COR-L47 (cell line): Measurements from ENCODE around the gene KLHDC8B.
"Not testable (repeated sequence)": the region's sequence is repeated elsewhere in the genome, so short reads cannot be mapped to it uniquely, and the experiment has no call there.

Experiments
- DNase-seq: peaks from one replicate; lab custom pipeline; 2025; lab: John Stamatoyannopoulos, UW

KLHDC8B gene

DNA sequence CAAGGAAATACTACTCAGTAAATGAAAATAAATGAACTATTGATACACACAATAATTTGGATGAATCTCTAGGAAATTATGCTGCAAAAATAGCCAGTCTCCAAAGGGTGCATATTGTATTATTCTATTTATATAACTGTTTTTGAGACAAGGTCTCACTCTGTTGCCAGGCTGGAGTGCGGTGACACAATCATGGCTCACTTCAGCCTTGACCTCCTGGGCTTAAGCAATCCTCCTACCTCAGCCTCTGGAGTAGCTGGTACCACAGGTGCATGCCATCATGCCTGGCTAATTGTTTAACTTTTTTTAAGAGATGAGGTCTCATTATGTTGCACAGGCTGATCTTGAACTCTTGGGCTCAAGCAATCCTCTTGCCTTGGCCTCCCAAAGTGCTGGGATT, 12.5 kb downstream of the KLHDC8B start:
- no peak for DNase-seq

DNA sequence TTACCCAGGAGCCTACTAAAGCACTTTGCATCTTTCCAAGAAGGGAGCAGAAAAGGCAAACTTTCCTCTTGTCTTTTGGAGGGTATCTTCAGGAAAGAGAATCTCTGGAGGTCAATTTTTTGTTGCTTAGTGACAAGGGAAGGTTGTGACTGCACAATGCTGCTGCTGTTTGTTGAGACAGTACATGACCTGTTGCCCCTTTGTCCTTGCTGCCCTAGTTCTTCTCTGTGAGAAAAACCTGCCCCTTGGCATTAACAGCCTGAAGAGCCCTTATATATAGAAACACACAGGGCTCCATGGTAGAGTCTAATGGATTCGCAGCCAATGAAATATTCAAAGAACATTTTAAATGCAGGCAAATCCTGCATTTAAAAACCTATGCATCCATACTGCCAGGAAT, 20.3 kb downstream of the KLHDC8B start:
- DNase-seq = no peak

DNA sequence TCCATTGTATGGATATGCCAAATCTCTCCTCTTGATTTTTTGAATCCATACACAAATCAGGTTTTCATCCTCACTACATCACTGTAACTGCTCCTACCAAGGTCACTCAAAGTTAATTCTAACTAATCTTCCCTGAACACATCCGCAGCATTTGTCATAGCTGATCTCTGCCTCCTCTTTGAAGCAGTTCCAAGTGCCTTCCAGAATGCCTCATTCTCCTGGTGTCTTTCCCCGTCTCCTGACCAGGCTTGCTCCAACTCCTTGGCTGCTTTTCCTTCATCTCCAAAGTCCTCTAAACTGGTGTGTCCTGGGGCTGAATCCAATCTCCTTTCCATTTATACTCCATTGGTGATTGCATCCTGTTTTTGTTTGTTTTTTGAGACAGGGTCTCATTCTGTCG, 26.8 kb downstream of the KLHDC8B start:
- no peak for DNase-seq

- no peak for DNase-seq
Measured at GRCh38 chr3:49198611-49199230, 27.3 kb downstream of the KLHDC8B start.

GRCh38 chr3:49199239-49199899, 28.0 kb downstream of the KLHDC8B start:
- no peak for DNase-seq

DNA sequence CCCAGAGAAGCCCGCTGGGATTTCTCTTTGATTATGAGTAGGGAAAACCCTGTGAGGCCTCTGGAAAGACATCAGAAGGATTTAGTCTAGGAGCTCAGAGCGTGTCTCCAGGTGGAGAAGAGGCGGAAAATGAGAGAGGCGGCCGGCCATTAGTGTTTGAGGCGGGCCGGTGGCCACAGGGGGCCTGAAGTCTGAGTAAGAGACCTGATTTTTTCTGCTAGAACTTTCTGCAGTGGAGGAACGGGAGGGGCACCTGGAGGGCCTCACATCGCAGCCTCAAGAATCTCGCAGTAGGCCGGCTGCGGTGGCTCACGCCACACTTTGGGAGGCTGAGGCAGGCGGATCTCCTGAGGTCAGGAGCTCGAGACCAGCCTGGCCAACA, 28.5 kb downstream of the KLHDC8B start:
- no peak for DNase-seq

DNA sequence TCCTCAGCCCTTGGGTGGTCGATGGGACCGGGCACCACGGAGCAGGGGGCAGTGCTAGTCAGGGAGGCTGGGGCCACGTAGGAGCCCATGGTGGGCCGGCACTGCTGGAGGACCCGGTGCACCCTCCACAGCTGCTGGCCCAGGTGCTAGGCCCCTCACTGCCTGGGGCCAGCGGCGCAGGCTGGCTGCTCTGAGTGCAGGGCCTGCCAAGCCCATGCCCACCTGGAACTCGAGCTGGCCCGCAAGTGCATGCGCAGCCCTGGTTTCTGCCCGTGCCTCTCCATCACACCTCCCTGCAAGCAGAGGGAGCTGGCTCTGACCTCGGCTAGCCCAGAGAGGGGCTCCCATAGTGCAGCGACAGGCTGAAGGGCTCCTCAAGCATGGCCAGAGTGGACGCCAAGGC, 42.1 kb downstream of the KLHDC8B start:
- DNase-seq = no peak

DNA sequence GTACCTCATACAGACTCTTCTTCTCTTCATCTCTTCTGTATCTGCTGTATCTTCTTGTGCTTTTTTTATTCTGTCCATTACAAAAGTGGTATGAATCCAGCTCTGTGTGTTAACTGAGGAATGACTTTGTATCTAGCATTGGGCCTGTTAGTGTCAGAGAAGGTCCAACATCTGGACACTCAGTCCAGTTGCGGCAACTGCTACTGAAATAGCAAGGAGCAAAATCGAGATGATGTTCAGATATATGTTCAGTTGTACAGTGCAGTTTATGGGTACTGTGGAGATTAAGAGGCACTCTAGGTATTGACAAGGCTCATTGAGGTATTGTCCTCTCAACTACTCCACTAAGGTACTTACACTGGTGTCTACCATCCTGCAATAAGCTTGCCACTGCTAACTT, 42.6 kb downstream of the KLHDC8B start:
- DNase-seq = no peak

DNA sequence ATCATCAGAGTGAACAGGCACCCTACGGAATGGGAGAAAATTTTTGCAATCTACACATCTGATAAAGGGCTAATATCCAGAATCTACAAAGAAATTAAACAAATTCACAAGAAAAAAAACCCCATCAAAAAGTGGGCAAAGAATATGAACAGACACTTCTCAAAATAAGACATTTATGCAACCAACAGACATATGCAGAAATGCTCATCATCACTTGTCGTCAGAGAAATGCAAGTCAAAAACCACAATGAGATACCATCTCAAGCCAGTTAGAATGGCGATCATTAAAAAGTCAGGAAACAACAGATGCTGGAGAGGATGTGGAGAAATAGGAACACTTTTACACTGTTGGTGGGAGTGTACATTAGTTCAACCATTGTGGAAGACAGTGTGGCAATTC, 45.3 kb downstream of the KLHDC8B start:
- not testable (repeated sequence) for DNase-seq

DNA sequence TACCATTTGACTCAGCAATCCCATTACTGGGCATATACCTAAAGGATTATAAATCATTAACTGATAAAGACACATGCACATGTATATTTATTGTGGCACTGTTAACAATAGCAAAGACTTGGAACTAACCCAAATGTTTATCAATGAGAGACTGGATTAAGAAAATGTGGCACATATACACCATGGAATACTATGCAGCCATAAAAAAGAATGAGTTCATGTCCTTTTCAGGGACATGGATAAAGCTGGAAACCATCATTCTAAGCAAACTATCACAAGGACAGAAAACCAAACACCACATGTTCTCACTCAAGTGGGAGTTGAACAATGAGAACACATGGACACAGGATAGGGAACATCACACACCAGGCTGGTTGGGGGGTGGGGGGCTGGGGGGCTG, 45.7 kb downstream of the KLHDC8B start:
- DNase-seq = not testable (repeated sequence)

GRCh38 chr3:49217688-49218470, 46.5 kb downstream of the KLHDC8B start:
- no peak for DNase-seq

- peak; percentile 8 for DNase-seq
Measured at GRCh38 chr3:49218471-49218989, 47.1 kb downstream of the KLHDC8B start.

GRCh38 chr3:49219132-49219531, 47.7 kb downstream of the KLHDC8B start:
- DNase-seq = no peak

DNA sequence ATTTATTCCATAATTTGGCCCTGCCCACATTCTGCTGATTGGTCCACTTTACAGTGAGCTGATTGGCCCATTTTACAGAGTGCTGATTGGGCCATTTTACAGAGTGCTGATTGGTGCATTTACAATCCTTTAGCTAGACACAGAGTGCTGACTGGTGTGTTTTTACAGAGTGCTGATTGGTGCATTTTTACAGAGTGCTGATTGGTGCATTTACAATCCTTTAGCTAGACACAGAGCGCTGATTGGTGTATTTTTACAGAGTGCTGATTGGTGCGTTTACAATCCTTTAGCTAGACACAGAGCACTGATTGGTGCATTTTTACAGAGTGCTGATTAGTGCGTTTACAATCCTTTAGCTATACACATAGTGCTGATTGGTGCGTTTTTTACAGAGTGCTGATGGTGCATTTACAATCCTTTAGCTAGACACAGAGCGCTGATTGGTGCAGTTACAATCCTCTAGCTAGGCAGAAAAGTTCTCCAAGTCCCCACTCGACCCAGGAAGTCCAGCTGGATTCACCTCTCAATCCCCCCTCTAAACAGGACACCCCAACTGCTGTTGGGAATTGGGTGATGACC, 49.7 kb downstream of the KLHDC8B start:
- DNase-seq = not testable (repeated sequence)

GRCh38 chr3:49222002-49222401, 50.6 kb downstream of the KLHDC8B start:
- DNase-seq = no peak
